HG03108 (cell line): ENCODE measurements around the gene PCDH1.

Experiments
- ATAC-seq: cut with Tn5 transposase; IDR thresholded peaks from one replicate; pipeline ENCODE4 v1.9.1; 2021; ENCODE audit warnings: moderate library complexity; ENCODE audit not compliant: unreplicated experiment

The PCDH1 gene

DNA sequence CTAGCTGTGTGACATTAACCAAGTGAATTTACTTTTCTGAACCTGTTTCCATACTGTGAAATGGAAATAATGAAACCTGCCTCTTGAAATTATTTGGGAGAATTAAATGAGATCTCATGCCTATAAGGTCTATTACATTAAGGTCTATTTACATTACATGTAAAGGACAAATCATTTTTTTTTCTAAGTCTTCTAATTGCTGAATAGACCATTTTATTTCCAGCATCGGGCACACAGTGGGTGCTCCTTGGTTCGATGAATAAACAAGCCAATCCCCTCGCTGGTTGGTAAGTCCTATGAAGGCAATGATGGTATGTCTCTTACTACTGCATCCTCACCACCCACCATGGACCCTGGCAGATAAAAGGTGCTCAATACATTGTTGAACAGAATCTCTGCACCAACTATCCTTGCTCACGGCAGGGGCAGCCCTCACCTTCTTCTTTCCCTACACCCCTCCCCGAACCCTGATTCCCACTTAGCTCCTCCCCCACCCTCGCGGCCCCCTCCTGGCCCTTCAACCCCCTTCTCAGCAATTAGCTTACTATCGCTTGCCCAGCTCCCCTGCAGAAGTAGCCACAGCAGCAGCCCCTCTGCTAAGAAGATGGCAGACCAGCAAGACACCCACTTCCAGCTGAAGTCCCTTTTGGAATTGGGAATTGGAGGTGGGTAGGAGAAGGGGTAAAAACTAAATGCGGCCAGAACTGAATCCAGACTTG lies 3.0 kb downstream of the PCDH1 start:
- ATAC-seq, result no peak

GRCh38 chr5:141874262-141874964 lies 3.8 kb downstream of the PCDH1 start:
- ATAC-seq, result no peak

DNA sequence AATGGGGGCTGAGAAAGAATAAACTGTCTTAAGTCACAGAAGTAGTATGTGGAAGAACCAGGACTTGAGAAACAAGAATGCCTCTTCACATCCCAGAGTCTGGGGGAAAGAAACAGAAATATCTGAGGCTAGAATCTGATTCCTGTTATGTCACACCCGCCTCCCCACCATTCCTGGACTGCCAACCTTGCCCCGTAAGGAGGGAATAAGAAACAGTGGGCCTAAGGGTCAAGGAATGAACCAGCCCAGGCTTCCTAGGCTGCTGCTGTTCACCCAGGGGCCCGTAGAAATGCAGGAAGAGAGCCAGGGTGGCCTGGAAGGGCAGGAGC lies 4.3 kb downstream of the PCDH1 start:
- no peak for ATAC-seq

GRCh38 chr5:141872496-141873356 lies 5.5 kb downstream of the PCDH1 start:
- no peak for ATAC-seq

- ATAC-seq, result no peak
Observed at GRCh38 chr5:141871870-141872269, 6.3 kb downstream of the PCDH1 start.

DNA sequence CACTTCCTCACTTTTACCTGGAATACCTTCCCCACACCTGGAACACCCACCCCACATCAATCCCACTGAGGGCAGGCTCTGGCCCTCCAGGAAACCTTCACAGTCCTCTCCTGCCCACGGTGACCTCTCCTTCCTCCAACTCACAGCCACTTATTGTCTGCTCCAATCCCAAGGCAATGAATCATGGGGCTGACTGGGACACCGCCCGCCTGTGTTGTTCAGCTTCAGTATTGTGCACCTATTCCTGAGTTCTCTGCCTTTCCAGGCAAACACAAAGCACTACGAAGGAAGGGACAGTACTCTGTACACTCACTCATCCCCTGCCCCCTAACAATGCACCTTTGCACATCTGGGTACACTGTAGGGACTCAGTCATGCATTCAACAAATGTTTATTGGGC lies 7.3 kb downstream of the PCDH1 start:
- no peak for ATAC-seq

DNA sequence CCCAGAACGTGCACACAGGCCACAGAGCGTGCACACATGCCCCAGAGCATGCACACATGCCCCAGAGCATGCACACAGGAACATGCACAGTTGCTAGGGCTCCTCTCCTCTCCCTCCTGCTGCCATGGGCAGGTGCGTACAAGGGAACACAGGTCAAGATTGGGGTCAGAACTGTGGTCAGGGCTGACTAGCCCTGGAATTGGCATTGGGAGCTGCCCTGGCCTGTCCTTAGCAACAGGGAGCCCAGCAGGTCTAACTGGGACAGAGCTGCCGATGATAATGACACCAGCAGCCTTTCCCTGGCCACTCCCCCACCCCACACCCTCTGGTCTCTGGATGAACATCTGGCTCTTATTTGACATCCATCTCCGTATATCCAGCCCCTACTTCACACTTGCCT lies 8.0 kb downstream of the PCDH1 start:
- ATAC-seq, result no peak

DNA sequence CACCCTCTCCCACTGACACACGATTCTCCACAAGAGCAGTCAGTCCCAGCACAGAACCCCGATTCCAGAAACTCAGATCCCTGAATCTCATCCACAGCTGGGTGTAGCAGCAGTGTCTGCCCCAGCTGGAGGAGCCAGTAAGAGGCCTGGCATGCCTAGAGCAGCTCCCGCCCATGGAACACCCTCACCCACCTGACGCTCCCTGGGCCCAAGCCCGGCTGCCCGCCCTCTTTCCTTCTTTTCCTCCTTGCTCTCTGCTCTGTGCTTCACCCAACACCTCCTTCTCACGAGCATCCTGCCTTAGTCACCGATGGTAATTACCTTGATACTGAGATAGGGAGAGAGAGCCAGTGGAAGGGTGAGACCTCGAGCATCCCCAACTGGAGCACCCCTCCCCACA lies 8.7 kb downstream of the PCDH1 start:
- ATAC-seq, result no peak

GRCh38 chr5:141869040-141869439 lies 9.2 kb downstream of the PCDH1 start:
- no peak for ATAC-seq

DNA sequence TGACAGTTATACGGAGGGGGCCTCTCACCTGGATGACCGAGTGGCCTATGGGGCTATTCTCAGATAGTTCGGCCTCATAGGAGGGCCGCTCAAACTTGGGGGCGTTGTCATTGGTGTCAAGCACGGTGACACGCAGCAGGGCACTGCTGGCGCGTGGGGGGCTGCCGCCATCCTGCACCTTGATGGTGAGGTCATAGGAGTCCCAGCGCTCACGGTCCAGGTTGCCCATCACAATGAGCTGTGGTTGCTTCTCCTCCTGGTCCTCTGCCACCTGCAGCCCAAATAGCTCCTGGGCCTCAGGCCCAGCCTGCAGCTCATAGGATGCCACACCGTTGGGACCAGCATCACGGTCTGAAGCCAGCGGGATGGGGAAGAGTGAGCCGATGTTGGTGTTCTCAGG lies 9.7 kb downstream of the PCDH1 start:
- ATAC-seq, result no peak

- ATAC-seq, result no peak
Observed at GRCh38 chr5:141867651-141868050, 10.6 kb downstream of the PCDH1 start.

- ATAC-seq, result no peak
Observed at GRCh38 chr5:141867139-141867538, 11.1 kb downstream of the PCDH1 start.

DNA sequence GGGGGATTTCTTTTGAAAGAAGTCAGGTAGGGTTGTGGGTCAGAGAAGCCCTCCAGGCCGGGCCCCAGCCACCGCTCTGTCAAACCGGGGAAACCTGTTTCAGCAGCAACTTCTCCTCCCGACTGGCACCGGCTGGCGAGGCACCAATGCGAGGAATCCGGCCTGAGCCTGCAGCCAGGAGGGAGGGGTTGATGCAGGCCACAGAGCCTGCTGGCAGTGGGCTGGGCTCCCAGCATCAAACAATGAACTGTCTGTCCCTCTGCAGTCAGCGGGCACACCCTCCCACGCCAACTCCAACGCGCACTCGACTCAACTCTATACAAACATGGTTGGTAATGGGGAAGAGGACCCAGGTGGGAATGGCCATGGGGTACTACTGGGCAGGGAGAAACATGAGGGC lies 12.1 kb downstream of the PCDH1 start:
- no peak for ATAC-seq

DNA sequence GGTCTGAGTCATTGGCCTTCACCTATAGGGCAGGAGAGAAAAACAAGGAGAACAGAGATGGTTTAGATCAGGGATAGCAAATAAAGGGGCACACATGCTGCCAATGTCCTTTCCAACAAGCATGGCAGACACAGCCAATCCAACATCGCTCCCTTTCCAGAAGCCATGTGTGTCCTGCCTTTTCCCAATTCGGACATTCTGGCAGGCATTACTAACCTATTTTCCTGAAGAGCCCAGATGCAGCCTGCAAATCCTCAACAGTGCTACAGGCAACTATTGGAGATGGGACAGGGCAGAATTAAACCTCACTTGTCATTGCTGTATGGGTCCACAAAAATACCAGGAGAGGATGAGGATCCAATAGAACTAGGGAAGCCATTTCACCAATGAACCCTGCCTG lies 12.8 kb downstream of the PCDH1 start:
- ATAC-seq, result no peak

DNA sequence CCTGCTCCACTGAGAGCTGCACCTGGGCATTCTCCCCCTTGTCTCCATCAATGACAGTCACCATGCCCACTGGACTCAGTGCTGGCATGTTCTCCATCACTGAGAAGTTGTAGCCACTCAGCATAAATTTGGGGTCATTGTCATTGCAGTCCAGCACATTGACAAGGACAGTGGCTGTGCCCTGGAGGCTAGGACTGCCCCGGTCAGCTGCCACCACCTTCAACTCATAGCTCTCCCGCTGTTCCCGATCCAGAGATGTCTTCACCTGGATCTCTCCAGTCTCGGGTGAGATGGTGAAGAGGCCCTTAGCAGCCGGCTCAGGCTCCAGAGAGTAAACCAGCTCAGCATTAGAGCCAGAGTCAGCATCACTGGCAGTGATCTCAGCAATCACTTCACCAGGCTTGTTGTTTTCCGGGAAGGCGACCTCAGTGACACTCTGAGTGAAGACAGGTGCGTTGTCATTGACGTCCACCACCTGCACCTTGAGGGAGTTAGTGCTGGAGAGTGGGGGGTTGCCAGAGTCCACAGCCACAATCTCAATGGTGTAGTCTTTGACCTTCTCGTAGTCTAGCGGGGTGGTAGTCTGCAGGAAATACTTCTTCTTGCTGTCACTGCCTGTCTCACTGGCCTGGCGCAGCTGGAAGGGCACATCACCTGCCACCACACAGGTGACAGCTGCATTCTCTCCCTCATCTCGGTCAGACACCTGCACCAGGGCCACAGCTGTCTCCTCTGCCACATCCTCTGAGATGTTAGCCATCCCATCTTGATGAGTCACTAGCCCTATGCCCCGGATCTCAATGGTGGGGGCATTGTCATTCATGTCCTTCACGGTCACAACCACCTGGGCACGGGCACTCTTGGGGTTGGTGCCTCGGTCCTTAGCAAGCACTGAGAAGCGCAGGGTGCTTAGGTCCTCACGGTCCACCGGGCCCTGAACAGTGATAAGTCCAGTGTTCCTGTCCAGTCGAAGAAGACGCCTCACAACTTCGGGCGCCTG lies 13.5 kb downstream of the PCDH1 start:
- ATAC-seq, result no peak

GRCh38 chr5:141863569-141864178 lies 14.5 kb downstream of the PCDH1 start:
- ATAC-seq, result no peak

- ATAC-seq, result no peak
Observed at GRCh38 chr5:141862936-141863543, 15.2 kb downstream of the PCDH1 start.

DNA sequence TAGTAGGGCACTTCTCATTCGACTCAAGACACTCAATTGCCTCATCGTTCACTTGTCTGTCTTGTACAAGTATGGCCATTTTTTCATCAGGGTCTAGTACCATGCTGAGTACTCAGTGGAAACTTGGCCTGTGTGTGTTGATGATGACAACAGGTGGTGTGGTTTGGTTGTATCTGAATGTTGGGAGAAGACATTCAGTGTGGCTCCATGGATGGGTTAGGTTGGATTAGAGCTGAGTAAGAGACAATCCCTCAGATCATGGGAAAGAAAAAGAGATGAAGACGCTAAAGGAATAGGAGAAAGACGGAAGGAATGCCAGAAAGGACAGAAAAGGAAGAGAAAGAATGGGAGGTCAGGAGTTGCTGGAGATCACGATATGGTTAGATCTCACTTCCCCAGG lies 17.0 kb downstream of the PCDH1 start:
- ATAC-seq, result no peak

DNA sequence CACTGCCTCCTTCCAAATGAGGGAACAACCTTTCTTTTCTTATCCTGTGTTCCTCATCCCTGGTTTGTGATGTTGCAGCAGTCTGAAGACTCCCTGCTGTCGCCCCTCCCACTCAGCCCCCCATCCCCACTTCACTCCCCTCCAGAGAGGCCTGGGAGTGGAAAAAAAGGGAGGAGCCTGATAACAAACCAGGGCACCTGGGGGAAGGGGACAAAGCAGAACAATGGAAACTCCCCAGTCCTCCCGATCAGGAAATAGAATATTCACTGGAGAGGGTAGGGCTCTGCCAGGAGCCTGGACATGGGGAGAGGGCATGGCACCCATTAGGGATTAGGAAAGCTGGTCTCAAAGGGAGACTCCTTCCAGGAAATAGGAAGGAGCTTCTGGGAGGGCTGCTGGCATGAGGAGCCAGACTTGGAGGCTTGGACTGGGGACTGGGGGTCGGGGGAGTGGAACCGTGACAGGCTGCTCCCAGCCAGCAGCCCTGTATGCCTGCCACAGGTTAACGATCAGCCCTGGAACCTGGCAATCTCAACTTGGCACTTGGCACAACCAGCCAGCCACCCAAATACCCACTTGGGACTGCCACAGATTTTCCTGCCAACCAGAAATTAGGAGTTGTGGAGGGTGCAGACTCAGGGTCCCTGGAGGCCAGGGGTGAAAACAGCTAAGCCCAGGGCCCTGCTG lies 20.0 kb downstream of the PCDH1 start:
- no peak for ATAC-seq
